Measurements from ENCODE around the gene CLCNKB.

CLCNKB gene

GRCh38 chr1:16076031-16076864 is 32.7 kb downstream of the CLCNKB start:
- DNase-seq (ENCODE audit: low read depth), result no peak

- no peak for DNase-seq (ENCODE audit: low read depth)
Measured at GRCh38 chr1:16076865-16077238, 33.3 kb downstream of the CLCNKB start.

- no peak for DNase-seq (ENCODE audit: low read depth)
Measured at GRCh38 chr1:16077406-16078245, 34.0 kb downstream of the CLCNKB start.

- peak; percentile 30 for DNase-seq (ENCODE audit: low read depth)
Measured at GRCh38 chr1:16078925-16079656, 35.5 kb downstream of the CLCNKB start.

GRCh38 chr1:16080422-16081150 is 37.0 kb downstream of the CLCNKB start:
- no peak for DNase-seq (ENCODE audit: low read depth)

GRCh38 chr1:16081636-16082035 is 38.1 kb downstream of the CLCNKB start:
- DNase-seq (ENCODE audit: low read depth), result no peak

DNA sequence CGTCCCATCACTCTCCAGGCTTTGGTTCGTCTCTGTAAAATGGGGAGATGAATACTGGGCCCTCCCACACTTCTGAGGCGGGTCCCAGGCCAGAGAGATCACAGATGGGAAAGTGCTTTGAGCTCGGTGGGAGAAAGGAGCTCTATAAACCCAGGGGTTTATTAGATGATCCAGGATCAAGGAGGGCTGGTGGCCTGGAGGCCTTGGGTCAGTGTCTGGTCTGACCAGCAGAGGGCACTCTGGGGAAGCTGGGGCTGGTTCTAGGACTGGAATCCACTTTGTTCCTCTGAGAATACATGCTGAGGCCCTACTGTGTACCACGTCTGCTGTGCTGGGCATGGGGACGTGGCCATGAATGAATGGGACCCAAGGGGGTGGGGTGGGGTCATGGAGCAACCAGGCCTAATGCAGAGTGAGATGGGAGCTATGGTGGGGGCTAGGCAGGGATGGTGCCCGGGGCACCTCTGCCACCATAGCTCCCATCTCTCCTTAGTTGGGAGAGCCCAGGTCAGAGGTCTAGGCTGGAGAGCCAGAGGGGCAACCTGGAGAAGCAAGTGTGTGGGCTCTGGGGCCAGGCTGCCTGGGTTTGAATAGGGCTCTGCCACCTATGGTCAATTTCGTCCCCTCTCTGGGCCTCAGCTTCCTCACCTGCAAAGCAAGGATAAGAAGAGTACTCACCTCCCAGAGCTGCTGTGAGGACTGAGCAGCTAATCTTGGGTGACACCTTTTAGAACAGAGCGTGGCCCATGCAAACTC is 38.9 kb downstream of the CLCNKB start:
- DNase-seq (ENCODE audit: low read depth), result peak; percentile 40

DNA sequence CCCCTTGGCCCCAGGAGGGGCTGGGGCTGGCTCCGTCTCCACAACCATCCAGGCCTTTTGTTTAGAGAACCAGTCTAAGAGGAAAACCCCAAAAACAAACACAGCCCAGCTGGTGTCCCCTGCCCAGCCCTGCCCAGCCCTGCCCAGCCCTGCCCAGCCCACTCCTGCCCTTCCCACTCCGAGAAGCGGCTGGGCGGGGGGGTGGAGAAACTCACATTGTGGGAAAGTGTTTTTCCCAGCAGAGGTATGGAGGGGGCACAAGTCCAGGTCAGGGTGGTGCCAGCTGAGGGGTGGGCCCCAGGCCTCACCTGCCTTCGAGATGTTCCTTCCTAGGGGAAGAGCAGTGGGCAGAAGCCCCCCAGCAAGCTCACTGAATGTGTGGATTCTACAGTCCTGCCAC is 39.9 kb downstream of the CLCNKB start:
- no peak for DNase-seq (ENCODE audit: low read depth)

DNA sequence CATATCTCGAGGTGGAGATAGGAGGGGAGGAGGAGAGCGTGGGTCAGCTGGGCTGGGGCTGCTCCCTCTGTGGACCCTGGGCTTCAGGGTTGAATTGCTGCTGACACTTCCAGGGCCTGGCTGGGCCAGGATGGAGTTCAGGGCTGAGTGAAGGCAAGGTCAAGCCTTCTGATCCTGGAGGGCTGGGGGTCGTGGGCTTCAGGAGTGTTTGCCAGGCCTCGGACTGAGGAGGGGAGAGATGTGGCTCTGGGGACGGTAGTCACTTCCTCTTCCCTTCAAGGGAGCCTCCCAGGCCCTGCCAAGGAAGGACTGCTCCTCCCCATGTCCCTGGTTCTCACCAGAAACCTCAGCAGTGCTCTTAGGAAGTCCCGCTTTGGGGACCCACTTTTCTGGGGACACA is 41.9 kb downstream of the CLCNKB start:
- no peak for DNase-seq (ENCODE audit: low read depth)

DNA sequence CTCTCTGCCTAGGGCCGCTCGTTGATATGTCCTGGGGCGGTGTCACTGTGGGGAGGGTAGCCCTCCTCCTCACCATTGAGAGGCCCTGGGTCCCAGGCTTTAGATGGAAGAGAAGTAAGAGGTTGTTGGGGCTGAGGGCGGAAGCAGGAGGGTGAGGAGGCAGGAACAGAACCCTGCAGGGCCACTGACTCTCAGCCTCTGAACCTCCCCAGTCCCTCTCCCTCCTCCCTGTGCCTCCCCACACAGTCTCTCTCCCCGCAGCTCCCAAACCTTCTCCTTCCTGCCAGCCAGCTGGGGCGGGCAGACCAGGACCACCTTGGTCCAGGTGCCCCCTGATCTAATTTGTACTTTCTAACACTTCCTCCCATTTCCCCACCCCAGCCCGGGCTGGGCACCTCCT is 44.2 kb downstream of the CLCNKB start:
- no peak for DNase-seq (ENCODE audit: low read depth)

DNA sequence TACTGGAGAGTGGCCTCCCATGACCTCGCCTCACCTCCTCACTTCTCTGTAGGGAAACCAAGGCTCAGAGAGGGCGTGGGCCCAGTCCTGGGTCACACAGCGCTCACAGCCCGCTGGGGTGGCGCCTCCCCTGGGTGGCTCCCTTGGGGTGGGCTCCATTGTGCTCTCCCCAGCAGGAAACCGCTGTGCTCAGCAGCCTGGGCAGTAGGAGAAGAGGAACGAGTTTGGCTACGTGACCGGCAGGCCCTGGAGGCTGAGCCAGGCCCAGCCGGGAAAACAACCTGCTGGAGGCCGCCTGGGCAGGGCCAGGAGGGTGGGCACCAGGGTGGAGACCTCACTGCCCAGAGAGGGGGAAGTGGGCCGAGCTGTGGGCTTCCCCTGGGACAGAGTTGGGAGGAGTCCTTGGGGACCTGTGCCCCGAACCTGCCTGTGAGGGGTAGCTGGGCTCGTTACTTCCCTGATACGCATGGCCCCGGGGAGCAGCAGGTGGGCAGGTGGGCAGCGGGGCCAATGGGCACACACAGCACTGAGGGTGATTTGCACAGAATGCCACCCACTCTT is 44.8 kb downstream of the CLCNKB start:
- no peak for DNase-seq (ENCODE audit: low read depth)

GRCh38 chr1:16088996-16089395 is 45.4 kb downstream of the CLCNKB start:
- DNase-seq (ENCODE audit: low read depth), result no peak

DNA sequence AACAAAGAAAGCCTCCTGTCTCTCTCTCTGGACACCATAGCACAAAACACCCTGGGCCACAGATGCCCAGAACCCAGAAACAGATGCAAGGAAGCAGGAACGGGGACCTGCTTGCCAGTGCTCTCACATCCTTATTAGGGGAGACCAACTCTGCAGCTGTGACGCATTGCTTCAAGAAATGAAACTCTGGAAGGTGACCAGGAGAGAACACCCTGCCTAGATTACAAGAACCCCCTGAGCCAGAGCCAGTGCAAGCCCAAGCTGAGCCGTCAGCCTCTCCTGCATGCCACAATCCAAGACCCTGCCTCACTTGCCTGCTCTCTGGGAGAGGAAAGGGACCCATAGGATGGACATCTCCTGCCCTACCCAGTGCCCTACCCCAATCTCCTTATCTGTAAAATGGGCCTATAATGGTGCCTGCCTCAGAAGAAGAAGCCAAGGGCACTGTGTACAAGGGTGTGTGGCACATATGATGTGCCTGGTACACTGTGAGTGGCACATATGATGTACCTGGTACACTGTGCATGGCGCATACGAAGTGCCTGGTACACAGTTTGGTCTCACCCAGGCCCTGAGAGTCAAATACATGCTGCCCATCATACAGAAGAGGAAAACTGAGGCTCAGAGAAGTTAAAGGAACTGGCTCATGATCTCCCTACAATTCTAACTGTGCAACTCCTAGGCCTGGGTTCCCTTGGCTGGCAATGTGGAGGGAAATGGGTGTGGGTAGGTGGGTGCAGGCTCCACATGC is 46.7 kb downstream of the CLCNKB start:
- no peak for DNase-seq (ENCODE audit: low read depth)

GRCh38 chr1:16091296-16091695 is 47.7 kb downstream of the CLCNKB start:
- DNase-seq (ENCODE audit: low read depth), result no peak

GRCh38 chr1:16092097-16092922 is 48.7 kb downstream of the CLCNKB start:
- no peak for DNase-seq (ENCODE audit: low read depth)

DNA sequence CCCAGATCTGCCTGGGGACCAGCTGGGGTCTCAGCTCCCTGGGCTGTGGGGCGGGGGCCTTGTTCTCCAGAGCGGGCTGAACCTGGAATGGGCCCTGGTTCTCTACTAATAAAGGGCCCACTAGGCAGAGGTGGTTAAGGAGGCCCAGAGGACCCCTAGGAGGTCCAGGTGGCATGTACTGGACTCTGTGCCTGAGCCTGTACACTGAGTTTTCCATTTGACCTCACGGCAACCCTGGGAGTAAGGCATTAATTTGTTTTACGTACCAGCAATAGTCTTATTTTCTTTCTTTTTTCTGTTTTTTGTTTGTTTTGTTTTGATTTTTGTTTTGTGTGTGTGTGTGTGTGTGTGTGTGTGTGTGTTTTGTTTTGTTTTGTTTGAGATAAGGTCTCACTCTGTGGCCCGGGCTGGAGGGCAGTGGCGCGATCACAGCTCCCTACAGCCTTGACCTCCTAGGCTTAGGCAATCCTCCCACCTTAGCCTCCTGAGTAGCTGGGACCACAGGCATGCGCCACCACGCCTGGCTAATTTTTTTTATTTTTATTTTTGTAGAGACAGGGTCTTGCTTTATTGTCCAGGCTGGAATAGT is 49.4 kb downstream of the CLCNKB start:
- no peak for DNase-seq (ENCODE audit: low read depth)

DNA sequence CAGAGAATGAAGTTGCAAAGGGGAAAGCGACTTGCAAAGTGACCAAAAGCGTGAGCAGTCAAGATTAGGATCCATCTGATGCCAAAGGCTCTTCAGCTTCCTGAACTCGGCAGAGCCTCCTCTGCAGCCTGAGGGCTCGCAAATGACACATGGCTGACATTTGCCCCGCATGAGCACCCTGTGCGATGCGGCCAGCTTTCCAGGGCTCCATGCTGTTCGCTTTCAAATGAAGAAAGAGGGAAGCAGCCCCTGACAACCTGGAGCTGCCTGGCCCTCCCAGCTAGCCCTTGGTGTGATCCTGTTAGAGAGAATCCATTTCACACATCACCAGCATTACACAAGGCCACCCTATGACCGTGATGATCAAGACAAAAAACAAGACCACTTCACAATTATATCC is 50.0 kb downstream of the CLCNKB start:
- DNase-seq (ENCODE audit: low read depth), result no peak

- DNase-seq (ENCODE audit: low read depth), result no peak
Measured at GRCh38 chr1:16094453-16095158, 51.0 kb downstream of the CLCNKB start.

Data from stimulated activated CD8-positive, alpha-beta memory T cell treated with anti-CD3 and anti-CD28 coated beads, Interleukin-15, amount 100 ng/mL, for 24 hours (primary cell).